ENCODE data around the gene MARCKS.

Gene MARCKS

DNA sequence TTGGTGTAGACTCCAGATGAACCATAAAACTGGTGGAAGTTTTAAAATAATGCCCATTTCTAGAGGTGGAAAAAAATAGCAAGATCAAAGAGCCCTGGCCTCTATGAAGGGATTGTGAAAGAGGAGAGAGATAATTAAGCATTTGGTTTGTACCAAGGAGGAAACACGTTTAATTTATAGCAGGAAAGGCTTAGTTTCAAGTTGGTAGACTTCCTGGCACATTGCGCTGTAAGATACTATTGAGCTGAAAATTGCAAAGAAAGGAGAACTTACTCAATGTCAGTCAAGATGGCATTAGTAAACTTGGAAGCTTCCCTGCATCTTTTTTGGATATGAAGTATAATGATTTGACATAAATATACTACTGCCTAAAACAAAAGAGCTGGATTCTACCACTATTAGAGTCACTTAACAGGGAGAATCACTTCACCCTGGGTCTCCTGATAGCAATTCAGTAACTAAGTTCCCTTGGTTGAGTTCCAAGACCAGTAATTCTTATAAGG is 24.4 kb downstream of the MARCKS start:
- no peak overlapping the region for H3K4me3 ChIP-seq (IDR thresholded peaks at IDR 0.05; ENCODE audit: insufficient read depth, low read depth, low read length)
- H3K9ac ChIP-seq: no peak overlapping the region
- H3K79me2 ChIP-seq (ENCODE audit: insufficient read depth, low read depth): no peaks in the 10 kb centered on the region
- no peak overlapping the region for H2AFZ ChIP-seq (ENCODE audit: low read depth)
- no peak overlapping the region for H3K4me2 ChIP-seq
- H3K27ac ChIP-seq: no peak overlapping the region
- H3K4me1 ChIP-seq (ENCODE audit: low read depth, poor library complexity, severe bottlenecking): no peaks in the 10 kb centered on the region
- TF ChIP-seq, protein P1, sequence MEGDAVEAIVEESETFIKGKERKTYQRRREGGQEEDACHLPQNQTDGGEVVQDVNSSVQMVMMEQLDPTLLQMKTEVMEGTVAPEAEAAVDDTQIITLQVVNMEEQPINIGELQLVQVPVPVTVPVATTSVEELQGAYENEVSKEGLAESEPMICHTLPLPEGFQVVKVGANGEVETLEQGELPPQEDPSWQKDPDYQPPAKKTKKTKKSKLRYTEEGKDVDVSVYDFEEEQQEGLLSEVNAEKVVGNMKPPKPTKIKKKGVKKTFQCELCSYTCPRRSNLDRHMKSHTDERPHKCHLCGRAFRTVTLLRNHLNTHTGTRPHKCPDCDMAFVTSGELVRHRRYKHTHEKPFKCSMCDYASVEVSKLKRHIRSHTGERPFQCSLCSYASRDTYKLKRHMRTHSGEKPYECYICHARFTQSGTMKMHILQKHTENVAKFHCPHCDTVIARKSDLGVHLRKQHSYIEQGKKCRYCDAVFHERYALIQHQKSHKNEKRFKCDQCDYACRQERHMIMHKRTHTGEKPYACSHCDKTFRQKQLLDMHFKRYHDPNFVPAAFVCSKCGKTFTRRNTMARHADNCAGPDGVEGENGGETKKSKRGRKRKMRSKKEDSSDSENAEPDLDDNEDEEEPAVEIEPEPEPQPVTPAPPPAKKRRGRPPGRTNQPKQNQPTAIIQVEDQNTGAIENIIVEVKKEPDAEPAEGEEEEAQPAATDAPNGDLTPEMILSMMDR (conservative IDR thresholded peaks at IDR 0.05; ENCODE audit: low read depth, low read length): no peak
- H3K27me3 ChIP-seq (ENCODE audit: insufficient read depth, low read depth): no peaks in the 10 kb centered on the region
- no peaks in the 10 kb centered on the region for H4K20me1 ChIP-seq (ENCODE audit: insufficient read depth)
- no peaks in the 10 kb centered on the region for H3K36me3 ChIP-seq (ENCODE audit: insufficient read depth)

GRCh38 chr6:113882336-113883022 is 25.3 kb downstream of the MARCKS start:
- Histone ChIP-seq H3K9ac (no peak overlapping the region), H4K20me1 (ENCODE audit: insufficient read depth) (no peaks in the 10 kb centered on the region), H3K4me2 (no peak overlapping the region), H3K36me3 (ENCODE audit: insufficient read depth) (no peaks in the 10 kb centered on the region), H3K79me2 (ENCODE audit: insufficient read depth, low read depth) (no peaks in the 10 kb centered on the region), H3K27ac (no peak overlapping the region), H3K27me3 (ENCODE audit: insufficient read depth, low read depth) (no peaks in the 10 kb centered on the region), H3K4me3 (IDR thresholded peaks at IDR 0.05; ENCODE audit: insufficient read depth, low read depth, low read length) (no peak overlapping the region), H2AFZ (ENCODE audit: low read depth) (no peak overlapping the region), H3K4me1 (ENCODE audit: low read depth, poor library complexity, severe bottlenecking) (no peaks in the 10 kb centered on the region)
- TF ChIP-seq, protein P1 (conservative IDR thresholded peaks at IDR 0.05; ENCODE audit: low read depth, low read length): no peak

DNA sequence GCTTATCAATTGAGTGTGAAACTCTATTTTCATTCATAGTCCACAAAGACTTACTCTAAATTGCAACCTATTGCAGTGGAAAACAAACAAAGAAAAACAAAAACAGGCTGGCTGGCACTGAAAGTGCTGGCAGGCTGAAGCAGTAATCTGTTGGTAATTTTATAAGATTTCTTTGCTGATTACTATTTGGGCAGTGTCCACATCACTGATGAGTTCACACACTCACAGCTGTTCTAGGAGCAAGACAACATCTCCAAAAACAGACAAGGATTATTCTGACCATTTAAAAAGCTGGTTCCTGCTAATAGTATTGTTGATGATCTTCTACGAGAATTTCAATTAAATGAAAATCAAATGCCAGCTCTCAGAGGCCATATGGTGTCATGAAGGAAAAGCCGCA is 26.9 kb downstream of the MARCKS start:
- no peak overlapping the region for H3K9ac ChIP-seq
- no peak overlapping the region for H3K4me2 ChIP-seq
- H3K27me3 ChIP-seq (ENCODE audit: insufficient read depth, low read depth): no peaks in the 10 kb centered on the region
- H4K20me1 ChIP-seq (ENCODE audit: insufficient read depth): no peaks in the 10 kb centered on the region
- no peak overlapping the region for H3K27ac ChIP-seq
- no peaks in the 10 kb centered on the region for H3K36me3 ChIP-seq (ENCODE audit: insufficient read depth)
- TF ChIP-seq, protein P1 (conservative IDR thresholded peaks at IDR 0.05; ENCODE audit: low read depth, low read length): no peak
- H3K79me2 ChIP-seq (ENCODE audit: insufficient read depth, low read depth): no peaks in the 10 kb centered on the region
- H2AFZ ChIP-seq (ENCODE audit: low read depth): no peak overlapping the region
- no peak overlapping the region for H3K4me3 ChIP-seq (IDR thresholded peaks at IDR 0.05; ENCODE audit: insufficient read depth, low read depth, low read length)
- H3K4me1 ChIP-seq (ENCODE audit: low read depth, poor library complexity, severe bottlenecking): no peaks in the 10 kb centered on the region

GRCh38 chr6:113886512-113886911 is 29.4 kb downstream of the MARCKS start:
- Histone ChIP-seq H3K4me1 (ENCODE audit: low read depth, poor library complexity, severe bottlenecking) (no peaks in the 10 kb centered on the region), H3K27me3 (ENCODE audit: insufficient read depth, low read depth) (no peaks in the 10 kb centered on the region), H3K4me3 (IDR thresholded peaks at IDR 0.05; ENCODE audit: insufficient read depth, low read depth, low read length) (no peak overlapping the region), H2AFZ (ENCODE audit: low read depth) (no peak overlapping the region), H3K9ac (no peak overlapping the region), H4K20me1 (ENCODE audit: insufficient read depth) (no peaks in the 10 kb centered on the region), H3K79me2 (ENCODE audit: insufficient read depth, low read depth) (no peaks in the 10 kb centered on the region), H3K4me2 (no peak overlapping the region), H3K36me3 (ENCODE audit: insufficient read depth) (no peaks in the 10 kb centered on the region), H3K27ac (no peak overlapping the region)
- TF ChIP-seq, protein P1 (conservative IDR thresholded peaks at IDR 0.05; ENCODE audit: low read depth, low read length): no peak

All from KMS-11 (cell line).